GM12878 (cell line): ENCODE results near the gene FAM25A. TPM values are rescaled to one million over a fixed set of nuclear protein-coding genes. Genes with fewer than 3 reads are reported as not detected.

ENCODE experiments used
- ATAC-seq: fragments of 200-7000 bp; cut with Tn5 transposase; 3 replicates; pipeline ENCODE4 v1.9.1; 2020; ENCODE audit warnings: mild to moderate bottlenecking, moderate library complexity
- BruUV-seq: library from RNA; stranded (reverse); fragments of 400-500 nt; replicated peaks from 2 replicates; lab custom pipeline; 2021; lab: Mats Ljungman, UMichigan
- CTCF ChIA-PET: fragments of 300-600 bp; sonication (Branson Sonifier 250); formaldehyde crosslinking; extraction: SDS; loops from one replicate; lab custom pipeline; 2021; ENCODE audit warnings: inconsistent platforms; lab: Yijun Ruan, JAX
- POLR2A ChIA-PET: fragments of 350-600 bp; formaldehyde crosslinking; extraction: SDS; loops from one replicate; lab custom pipeline; 2021; ENCODE audit warnings: inconsistent platforms; lab: Charles Lee
- RAD21 ChIA-PET: fragments of 300-600 bp; sonication (Branson Sonifier 250); formaldehyde crosslinking; loops from one replicate; lab custom pipeline; 2023; ENCODE audit warnings: antibody characterized with exemption; ENCODE audit not compliant: unreplicated experiment; lab: Charles Lee
- SMC1A ChIA-PET: fragments of 300-600 bp; sonication (Branson Sonifier 250); formaldehyde crosslinking; loops from one replicate; lab custom pipeline; 2023; ENCODE audit not compliant: unreplicated experiment, uncharacterized antibody; lab: Charles Lee
- DNase-seq: peaks from one replicate; pipeline ENCODE4 v3.0.0-alpha.2; 2011; ENCODE audit warnings: low read depth, low spot score
- FAIRE-seq: peaks from 3 replicates; lab custom pipeline; 2011; peaks lifted over from hg19 to GRCh38; lab: Jason Lieb, UNC
- H2AFZ ChIP-seq: 2 replicates; pipeline ENCODE4 v1.6.0; 2011; ENCODE audit warnings: low read depth, low read length, control low read depth; ENCODE audit not compliant: control insufficient read depth
- H3K27ac ChIP-seq: 2 replicates; pipeline ENCODE4 v1.5.1; 2011; ENCODE audit warnings: control low read depth; ENCODE audit not compliant: control insufficient read depth, insufficient read depth
- H3K27me3 ChIP-seq, 2 experiments: replicated peaks in 1 of 2; 2 replicates each; pipeline versions ENCODE4 v1.6.0 to v1.6.1; 2011; ENCODE audit warnings: low read length in 1 of 2; ENCODE audit not compliant: control insufficient read depth in 2 of 2, insufficient read depth in 2 of 2
- H3K36me3 ChIP-seq, 2 experiments: 2 replicates each; pipeline ENCODE4 v1.5.1; 2011; ENCODE audit warnings: low read length in 1 of 2; ENCODE audit not compliant: control insufficient read depth in 2 of 2, insufficient read depth in 2 of 2
- H3K4me1 ChIP-seq: 2 replicates; pipeline ENCODE4 v1.6.1; 2011; ENCODE audit warnings: mild to moderate bottlenecking, low read length, moderate library complexity, mixed read lengths; ENCODE audit not compliant: control insufficient read depth, insufficient read depth
- H3K4me2 ChIP-seq: 2 replicates; pipeline ENCODE4 v1.6.0; 2011; ENCODE audit warnings: control low read depth; ENCODE audit not compliant: control insufficient read depth, insufficient read depth
- H3K4me3 ChIP-seq: fragments of 200-600 bp; sonication (generic); 2 replicates; pipeline ENCODE4 v1.5.1; 2016
- H3K79me2 ChIP-seq: 2 replicates; pipeline ENCODE4 v1.6.0; 2011; ENCODE audit warnings: low read length; ENCODE audit not compliant: control insufficient read depth, insufficient read depth
- H3K9ac ChIP-seq: 2 replicates; pipeline ENCODE4 v1.8.0; 2011; ENCODE audit warnings: low read length, control low read depth, mixed read lengths; ENCODE audit not compliant: control insufficient read depth, insufficient read depth
- H3K9me3 ChIP-seq: replicated peaks from 3 replicates; pipeline ENCODE4 v1.5.1; 2011; ENCODE audit warnings: mild to moderate bottlenecking, low read length; ENCODE audit not compliant: control insufficient read depth, insufficient read depth
- H4K20me1 ChIP-seq: 2 replicates; pipeline ENCODE4 v1.6.0; 2011; ENCODE audit not compliant: control insufficient read depth, insufficient read depth
- CBX3 ChIP-seq: fragments of 200-600 bp; sonication (generic); IDR thresholded peaks from 2 replicates; pipeline ENCODE4 v1.6.1; 2016; ENCODE audit warnings: low read depth, borderline replicate concordance
- ESRRA ChIP-seq: IDR thresholded peaks from 2 replicates; pipeline ENCODE4 v1.6.1; 2012; ENCODE audit warnings: mild to moderate bottlenecking, low read length, improper control_type of control experiment
- IRF4 ChIP-seq: IDR thresholded peaks from 2 replicates; pipeline ENCODE4 v1.6.1; 2011; ENCODE audit warnings: low read depth, low read length
- KLF5 ChIP-seq: fragments of 450-650 bp; IDR thresholded peaks from 2 replicates; pipeline ENCODE4 v1.6.1; 2014; ENCODE audit warnings: mild to moderate bottlenecking; ENCODE audit not compliant: partially characterized antibody
- MTA2 ChIP-seq: fragments of 450-650 bp; IDR thresholded peaks from 2 replicates; pipeline ENCODE4 v1.6.1; 2016; ENCODE audit warnings: low read depth, mild to moderate bottlenecking, moderate library complexity
- NFXL1 ChIP-seq: fragments of 450-650 bp; IDR thresholded peaks from 2 replicates; pipeline ENCODE4 v1.6.1; 2017; ENCODE audit warnings: antibody characterized with exemption, mild to moderate bottlenecking, borderline replicate concordance
- POLR2AphosphoS5 ChIP-seq: IDR thresholded peaks from 2 replicates; pipeline ENCODE4 v1.6.1; 2011; ENCODE audit warnings: mild to moderate bottlenecking, low read length, inconsistent platforms
- RAD51 ChIP-seq: fragments of 450-650 bp; IDR thresholded peaks from 2 replicates; pipeline ENCODE4 v1.6.1; 2016; ENCODE audit warnings: moderate library complexity, mild to moderate bottlenecking, inconsistent platforms
- REST ChIP-seq: IDR thresholded peaks from 2 replicates; pipeline ENCODE4 v1.6.1; 2012; ENCODE audit warnings: mild to moderate bottlenecking, low read depth, low read length
- RFX5 ChIP-seq: IDR thresholded peaks from 2 replicates; pipeline ENCODE4 v1.6.1; 2011; ENCODE audit warnings: low read depth, low read length, improper control_type of control experiment
- SMAD5 ChIP-seq: IDR thresholded peaks from 2 replicates; pipeline ENCODE4 v1.6.1; 2016; ENCODE audit warnings: antibody characterized with exemption, low read depth
- SMARCA5 ChIP-seq: fragments of 450-650 bp; IDR thresholded peaks from 2 replicates; pipeline ENCODE4 v1.6.1; 2017; ENCODE audit warnings: mild to moderate bottlenecking
- TCF12 ChIP-seq: IDR thresholded peaks from 2 replicates; pipeline ENCODE4 v1.6.1; 2011; ENCODE audit warnings: low read depth, mild to moderate bottlenecking, low read length
- TCF7 ChIP-seq: IDR thresholded peaks from 2 replicates; pipeline ENCODE4 v1.6.1; 2014; ENCODE audit warnings: antibody characterized with exemption, borderline replicate concordance
- WGBS: methylation state at CpG from one replicate; pipeline ENCODE4 v1.1.6; 2016; ENCODE audit warnings: low lambda C conversion rate; ENCODE audit not compliant: insufficient replicate concordance, insufficient coverage; ENCODE audit errors: missing lambda C conversion rate; 5-methylcytosine and 5-hydroxymethylcytosine counted together
- in situ Hi-C: fragments of 300-500 bp; cut with MboI; formaldehyde crosslinking; loops from 9 replicates; pipeline ENCODE4 v1.14.3; 2018; ENCODE audit warnings: mixed read lengths
- intact Hi-C: fragments of 100-400 bp; cut with micrococcal nuclease; formaldehyde crosslinking; loops from one replicate; pipeline ENCODE4 v1.14.2; 2022; ENCODE audit not compliant: unreplicated experiment
- polyA plus RNA-seq, 11 experiments: library from polyadenylated mRNA; depleted of rRNA in 4 of 11; unstranded in 6 of 11; stranded (reverse) in 5 of 11; fragments of >200 nt; fragmentation: Nextera tagmentation in 4 of 11; fragmentation: Illumina TruSeq in 1 of 11; extraction: Ambion mirVana in 4 of 11; extraction: Trizol in 1 of 11; gene quantifications; 1 replicate in 1 of 11; 2 replicates in 10 of 11; pipeline versions ENCODE4 v1.2.1 to v1.2.3, GENCODE V29; 2011 to 2016; ENCODE audit warnings: inconsistent platforms in 2 of 11, missing spikeins in 2 of 11, low read depth in 1 of 11
- total RNA-seq, 4 experiments: library from RNA; depleted of rRNA in 3 of 4; stranded (reverse); fragments of >200 nt in 3 of 4; fragmentation: Illumina TruSeq in 1 of 4; extraction: Trizol in 1 of 4; gene quantifications; 2 replicates each; pipeline versions ENCODE4 v1.2.1 to v1.2.3, GENCODE V29; 2013 to 2021

Gene FAM25A
- total and polyA plus RNA-seq, 10 of the 15 experiments (the other 5 are each of a cell fraction or from before 2014, with no cell fraction given), result not detected

GRCh38 chr10:87036623-87037022 lies 16.5 kb downstream of the FAM25A start:
- Histone ChIP-seq H3K27ac (no peak overlapping the region), H4K20me1 (no peaks in the 10 kb centered on the region), H2AFZ (no peak overlapping the region), H3K4me3 (no peak overlapping the region), H3K36me3 (no peaks in the 10 kb centered on the region), H3K4me2 (no peak overlapping the region), H3K9me3 (no peaks in the 10 kb centered on the region), H3K9ac (no peak overlapping the region), H3K27me3 (no peaks in the 10 kb centered on the region; a peak in 3 of 4 replicates), H3K4me1 (no peaks in the 10 kb centered on the region), H3K79me2 (no peaks in the 10 kb centered on the region)
- 100% methylated on average over 1 of the region's 1 CpG for WGBS
- intact Hi-C loops, result no loop called here
- POLR2A ChIA-PET, result no interaction called here
- ATAC-seq, result no peak
- FAIRE-seq, result no peak
- in situ Hi-C loops, result no loop called here
- SMC1A ChIA-PET, result no interaction called here
- DNase-seq, result no peak
- no TSS peak for BruUV-seq
- RAD21 ChIA-PET, result no interaction called here
- TF ChIP-seq TCF7 (no peak), MTA2 (no peak), SMAD5 (no peak), KLF5 (no peak), RAD51 (no peak), TCF12 (no peak), IRF4 (no peak), CBX3 (no peak), ESRRA (no peak), NFXL1 (no peak), RFX5 (no peak), POLR2AphosphoS5 (no peak), REST (no peak), SMARCA5 (no peak)
- CTCF ChIA-PET, result no interaction called here
